ENCODE data around the gene CUEDC1.

The CUEDC1 gene

GRCh38 chr17:57915985-57916757, 39.0 kb downstream of the CUEDC1 start:
- no peak for DNase-seq (ENCODE audit: low read depth)

GRCh38 chr17:57915544-57915943, 39.7 kb downstream of the CUEDC1 start:
- no peak for DNase-seq (ENCODE audit: low read depth)

GRCh38 chr17:57914273-57915142, 40.7 kb downstream of the CUEDC1 start:
- DNase-seq (ENCODE audit: low read depth): no peak

- no peak for DNase-seq (ENCODE audit: low read depth)
Observed at GRCh38 chr17:57913575-57914272, 41.5 kb downstream of the CUEDC1 start.

GRCh38 chr17:57911834-57912673, 43.2 kb downstream of the CUEDC1 start:
- no peak for DNase-seq (ENCODE audit: low read depth)

- no peak for DNase-seq (ENCODE audit: low read depth)
Observed at GRCh38 chr17:57910462-57911420, 44.5 kb downstream of the CUEDC1 start.

GRCh38 chr17:57909551-57909950, 45.7 kb downstream of the CUEDC1 start:
- DNase-seq (ENCODE audit: low read depth): no peak

- no peak for DNase-seq (ENCODE audit: low read depth)
Observed at GRCh38 chr17:57908278-57908677, 46.9 kb downstream of the CUEDC1 start.

- DNase-seq (ENCODE audit: low read depth): no peak
Observed at GRCh38 chr17:57906910-57907309, 48.3 kb downstream of the CUEDC1 start.

GRCh38 chr17:57905875-57906455, 49.2 kb downstream of the CUEDC1 start:
- no peak for DNase-seq (ENCODE audit: low read depth)

- no peak for DNase-seq (ENCODE audit: low read depth)
Observed at GRCh38 chr17:57903961-57904360, 51.3 kb downstream of the CUEDC1 start.

- no peak for DNase-seq (ENCODE audit: low read depth)
Observed at GRCh38 chr17:57902800-57903759, 52.1 kb downstream of the CUEDC1 start.

- DNase-seq (ENCODE audit: low read depth): no peak
Observed at GRCh38 chr17:57902117-57902799, 53.0 kb downstream of the CUEDC1 start.

- DNase-seq (ENCODE audit: low read depth): no peak
Observed at GRCh38 chr17:57900991-57901743, 54.0 kb downstream of the CUEDC1 start.

- no peak for DNase-seq (ENCODE audit: low read depth)
Observed at GRCh38 chr17:57899822-57900221, 55.4 kb downstream of the CUEDC1 start.

GRCh38 chr17:57899391-57899790, 55.8 kb downstream of the CUEDC1 start:
- no peak for DNase-seq (ENCODE audit: low read depth)

GRCh38 chr17:57898487-57899311, 56.5 kb downstream of the CUEDC1 start:
- no peak for DNase-seq (ENCODE audit: low read depth)

Measured in stimulated activated CD8-positive, alpha-beta memory T cell treated with anti-CD3 and anti-CD28 coated beads, Interleukin-4, amount 100 ng/mL, for 24 hours (primary cell).